ENCODE measurements around the gene PCLO.

DNA sequence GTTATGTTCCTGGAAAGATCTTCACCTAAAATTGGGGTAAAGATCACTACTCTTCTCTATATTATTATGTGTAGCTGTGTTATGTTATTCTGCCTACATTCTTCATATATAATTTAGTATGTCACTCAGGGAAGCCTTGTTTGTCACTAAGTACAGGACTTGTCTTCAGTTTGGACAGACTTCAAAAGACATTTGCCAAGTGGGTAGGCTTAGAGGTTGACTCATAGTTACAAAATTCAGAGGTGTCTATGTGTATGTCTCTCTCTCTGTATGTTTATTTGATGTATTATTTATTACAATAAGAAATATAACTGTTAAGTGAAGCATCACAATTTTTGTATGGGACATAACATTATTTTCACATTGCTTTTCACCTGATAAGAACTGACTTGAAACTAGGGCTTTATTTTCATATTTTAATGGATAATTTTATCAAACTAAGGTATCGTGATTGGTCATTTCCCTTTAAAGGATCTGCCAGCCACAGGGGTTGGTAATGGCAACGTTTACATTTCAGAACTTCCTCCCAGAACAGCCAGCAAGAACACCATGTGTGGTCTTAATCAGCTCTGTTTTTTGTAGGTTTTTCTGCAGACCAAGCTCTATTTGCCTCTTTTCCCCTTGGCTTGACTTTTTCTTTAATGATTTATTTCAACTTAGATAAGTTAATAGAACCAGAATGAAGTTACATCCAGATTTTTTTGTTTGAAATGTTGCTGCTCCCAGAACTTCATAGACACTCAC, 457.0 kb downstream of the PCLO start:
- TF ChIP-seq POLR2A (IDR thresholded peaks at IDR 0.05) (no peak), POLR2AphosphoS5 (IDR thresholded peaks at IDR 0.05) (no peak), EP300 (IDR thresholded peaks at IDR 0.05) (no peak)
- TF ChIP-seq, protein P1, sequence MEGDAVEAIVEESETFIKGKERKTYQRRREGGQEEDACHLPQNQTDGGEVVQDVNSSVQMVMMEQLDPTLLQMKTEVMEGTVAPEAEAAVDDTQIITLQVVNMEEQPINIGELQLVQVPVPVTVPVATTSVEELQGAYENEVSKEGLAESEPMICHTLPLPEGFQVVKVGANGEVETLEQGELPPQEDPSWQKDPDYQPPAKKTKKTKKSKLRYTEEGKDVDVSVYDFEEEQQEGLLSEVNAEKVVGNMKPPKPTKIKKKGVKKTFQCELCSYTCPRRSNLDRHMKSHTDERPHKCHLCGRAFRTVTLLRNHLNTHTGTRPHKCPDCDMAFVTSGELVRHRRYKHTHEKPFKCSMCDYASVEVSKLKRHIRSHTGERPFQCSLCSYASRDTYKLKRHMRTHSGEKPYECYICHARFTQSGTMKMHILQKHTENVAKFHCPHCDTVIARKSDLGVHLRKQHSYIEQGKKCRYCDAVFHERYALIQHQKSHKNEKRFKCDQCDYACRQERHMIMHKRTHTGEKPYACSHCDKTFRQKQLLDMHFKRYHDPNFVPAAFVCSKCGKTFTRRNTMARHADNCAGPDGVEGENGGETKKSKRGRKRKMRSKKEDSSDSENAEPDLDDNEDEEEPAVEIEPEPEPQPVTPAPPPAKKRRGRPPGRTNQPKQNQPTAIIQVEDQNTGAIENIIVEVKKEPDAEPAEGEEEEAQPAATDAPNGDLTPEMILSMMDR (IDR thresholded peaks at IDR 0.05) = no peak
